ENCODE measurements around the gene PSTK.

DNA sequence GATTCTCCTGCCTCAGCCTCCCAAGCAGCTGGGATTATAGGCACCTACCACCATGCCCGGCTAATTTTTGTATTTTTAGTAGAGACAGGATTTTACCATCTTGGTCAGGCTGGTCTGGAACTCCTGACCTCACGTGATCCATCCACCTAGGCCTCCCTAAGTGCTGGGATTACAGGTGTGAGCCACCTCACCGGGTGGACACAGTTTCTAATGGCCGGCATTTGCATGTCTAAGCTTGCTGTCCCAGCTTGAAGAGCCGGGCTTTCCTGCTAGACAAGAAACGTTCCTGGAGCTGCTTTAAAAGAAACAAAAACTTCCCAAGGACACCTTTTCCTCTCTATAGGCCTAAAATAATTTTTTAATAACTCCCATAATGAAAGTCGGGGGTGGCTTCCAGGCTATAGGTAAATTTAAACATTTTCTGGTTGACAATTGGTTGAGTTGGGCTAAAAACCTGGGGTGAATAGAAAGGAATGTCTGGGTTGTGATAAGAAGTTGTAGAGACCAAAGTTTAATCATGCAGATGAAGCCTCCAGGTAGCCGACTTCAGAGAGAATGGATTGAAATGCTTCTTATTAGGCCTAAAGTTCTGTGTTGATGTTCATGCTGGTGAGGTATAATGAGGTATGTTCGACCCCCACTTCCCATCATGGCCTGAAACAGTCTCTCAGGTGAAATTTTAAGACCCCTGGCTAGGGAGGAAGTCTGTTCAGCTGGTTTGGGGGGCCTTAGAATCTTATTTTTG lies 37.4 kb downstream of the PSTK start:
- TF ChIP-seq EZH2 (conservative IDR thresholded peaks at IDR 0.05; ENCODE audit: low read depth, low read length) = no peak
- no peak for TF ChIP-seq ZNF10 (CRISPR knock-in tag; IDR thresholded peaks at IDR 0.05; ENCODE audit: borderline replicate concordance, low read depth)
- TF ChIP-seq, protein P1, sequence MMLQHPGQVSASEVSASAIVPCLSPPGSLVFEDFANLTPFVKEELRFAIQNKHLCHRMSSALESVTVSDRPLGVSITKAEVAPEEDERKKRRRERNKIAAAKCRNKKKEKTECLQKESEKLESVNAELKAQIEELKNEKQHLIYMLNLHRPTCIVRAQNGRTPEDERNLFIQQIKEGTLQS (CRISPR knock-in tag; IDR thresholded peaks at IDR 0.05) = no peak
- no peak for TF ChIP-seq POLR2A (IDR thresholded peaks at IDR 0.05; ENCODE audit: insufficient read depth in 1 of 2, low read depth in 2 of 2, low read length in 2 of 2)
- no peak for TF ChIP-seq HNF4A (CRISPR knock-in tag; IDR thresholded peaks at IDR 0.05)
- TF ChIP-seq NONO (IDR thresholded peaks at IDR 0.05) = no peak
- no peak for TF ChIP-seq NONO (CRISPR knock-in tag; conservative IDR thresholded peaks at IDR 0.05)
- no peak for TF ChIP-seq MAFK (conservative IDR thresholded peaks at IDR 0.05 in 1 of 2, IDR thresholded peaks at IDR 0.05 in 1 of 2; ENCODE audit: low read length in 2 of 2)
